ENCODE measurements around the gene BCAT1. TPM values are rescaled to one million over a fixed set of nuclear protein-coding genes. Genes with fewer than 3 reads are reported as not detected.
"Not testable (repeated sequence)": the region's sequence is repeated elsewhere in the genome, so short reads cannot be mapped to it uniquely, and the experiment has no call there.

BCAT1 gene
- total RNA-seq, 5 donors from 2014 or later (not counting 1 experiment from before 2014, with no cell fraction given): 1.2 to 4.2 (median 3.2) TPM

- H3K36me3 ChIP-seq (ENCODE audit: control insufficient read depth in 2 of 2, extremely low read depth in 1 of 2, insufficient read depth in 1 of 2, low read length in 1 of 2): no peaks in the 10 kb centered on the region
- no peak for DNase-seq
- Mint-ChIP-seq H3K27ac (no peak overlapping the region), H3K9me3 (peaks cover 4 to 10% (median 9%) of the 10 kb centered on the region in 3 donors), H3K4me3 (no peak overlapping the region), H3K27me3 (no peaks in the 10 kb centered on the region), H3K4me1 (no peaks in the 10 kb centered on the region), H3K36me3 (no peaks in the 10 kb centered on the region)
- H3K4me3 ChIP-seq (ENCODE audit: control insufficient read depth in 1 of 2, extremely low read depth in 1 of 2, low read length in 1 of 2): no peak overlapping the region
- no peaks in the 10 kb centered on the region for H3K4me1 ChIP-seq (ENCODE audit: control insufficient read depth in 1 of 2, extremely low read depth in 1 of 2, insufficient read depth in 2 of 2, low read length in 2 of 2)
- ChIA-PET POLR2A (no interaction called here), CTCF (interaction anchor here (0.5 to 0.6 kb wide), 2 partner anchors 10 to 1074 kb away, joined by 3 to 5 read pairs; no protein-coding TSS in a partner anchor)
- ATAC-seq (replicated peaks in 1 of 4): no peak
- no peak overlapping the region for H3K27ac ChIP-seq (ENCODE audit: low read length)
- H3K9me3 ChIP-seq: no peaks in the 10 kb centered on the region
- 92% methylated on average over 14 of the region's 15 CpGs for WGBS (ENCODE audit: insufficient coverage)
- peaks cover 0 to 5% of the 10 kb centered on the region in 2 experiments for H3K27me3 ChIP-seq (replicated peaks in 1 of 2; ENCODE audit: control insufficient read depth in 2 of 2, extremely low read depth in 1 of 2, insufficient read depth in 2 of 2, low read length in 1 of 2)
These were observed 18.2 kb upstream of the BCAT1 start for GRCh38 chr12:24966951-24967564.

GRCh38 chr12:24964342-24964741 lies 15.4 kb upstream of the BCAT1 start:
- Mint-ChIP-seq H3K9me3 (peaks cover 4 to 10% (median 9%) of the 10 kb centered on the region in 3 donors), H3K4me1 (no peaks in the 10 kb centered on the region), H3K27me3 (no peaks in the 10 kb centered on the region), H3K36me3 (no peaks in the 10 kb centered on the region), H3K27ac (no peak overlapping the region), H3K4me3 (no peak overlapping the region)
- no peak for ATAC-seq (replicated peaks in 1 of 4)
- Histone ChIP-seq H3K27ac (ENCODE audit: low read length) (no peak overlapping the region), H3K9me3 (no peaks in the 10 kb centered on the region), H3K4me1 (ENCODE audit: control insufficient read depth in 1 of 2, extremely low read depth in 1 of 2, insufficient read depth in 2 of 2, low read length in 2 of 2) (no peaks in the 10 kb centered on the region), H3K36me3 (ENCODE audit: control insufficient read depth in 2 of 2, extremely low read depth in 1 of 2, insufficient read depth in 1 of 2, low read length in 1 of 2) (no peaks in the 10 kb centered on the region), H3K27me3 (replicated peaks in 1 of 2; ENCODE audit: control insufficient read depth in 2 of 2, extremely low read depth in 1 of 2, insufficient read depth in 2 of 2, low read length in 1 of 2) (peaks cover 0 to 5% of the 10 kb centered on the region in 2 experiments), H3K4me3 (ENCODE audit: control insufficient read depth in 1 of 2, extremely low read depth in 1 of 2, low read length in 1 of 2) (no peak overlapping the region)
- no CpG with 5 or more reads among the region's 1 CpG for WGBS (ENCODE audit: insufficient coverage)
- ChIA-PET POLR2A (no interaction called here), CTCF (interaction anchor here (0.8 to 1.2 kb wide), 2 partner anchors 167 to 187 kb away, joined by 3 read pairs; no protein-coding TSS in a partner anchor)
- DNase-seq: no peak

- Mint-ChIP-seq H3K4me1 (no peaks in the 10 kb centered on the region), H3K9me3 (peaks cover 7 to 10% (median 9%) of the 10 kb centered on the region in 3 donors), H3K4me3 (no peak overlapping the region), H3K36me3 (no peaks in the 10 kb centered on the region), H3K27ac (no peak overlapping the region), H3K27me3 (no peaks in the 10 kb centered on the region)
- Histone ChIP-seq H3K27me3 (replicated peaks in 1 of 2; ENCODE audit: control insufficient read depth in 2 of 2, extremely low read depth in 1 of 2, insufficient read depth in 2 of 2, low read length in 1 of 2) (peaks cover 0 to 5% of the 10 kb centered on the region in 2 experiments), H3K9me3 (no peaks in the 10 kb centered on the region), H3K27ac (ENCODE audit: low read length) (no peak overlapping the region), H3K4me1 (ENCODE audit: control insufficient read depth in 1 of 2, extremely low read depth in 1 of 2, insufficient read depth in 2 of 2, low read length in 2 of 2) (no peaks in the 10 kb centered on the region), H3K36me3 (ENCODE audit: control insufficient read depth in 2 of 2, extremely low read depth in 1 of 2, insufficient read depth in 1 of 2, low read length in 1 of 2) (no peaks in the 10 kb centered on the region), H3K4me3 (ENCODE audit: control insufficient read depth in 1 of 2, extremely low read depth in 1 of 2, low read length in 1 of 2) (no peak overlapping the region)
- ChIA-PET POLR2A (no interaction called here), CTCF (no interaction called here)
- no CpG with 5 or more reads among the region's 2 CpGs for WGBS (ENCODE audit: insufficient coverage)
- DNase-seq (peak in 3 of 35 experiments; percentile 1 to 19 (median 3)), ATAC-seq (replicated peaks in 1 of 4) (no peak)
These were observed 11.4 kb upstream of the BCAT1 start for GRCh38 chr12:24960222-24960855.

GRCh38 chr12:24956351-24956750 lies 7.5 kb upstream of the BCAT1 start:
- POLR2A ChIA-PET; H3K27ac Mint-ChIP-seq; H3K27me3 ChIP-seq (replicated peaks in 1 of 2; ENCODE audit: control insufficient read depth in 2 of 2, extremely low read depth in 1 of 2, insufficient read depth in 2 of 2, low read length in 1 of 2); H3K9me3 Mint-ChIP-seq; H3K4me1 ChIP-seq (ENCODE audit: control insufficient read depth in 1 of 2, extremely low read depth in 1 of 2, insufficient read depth in 2 of 2, low read length in 2 of 2); H3K4me3 ChIP-seq (ENCODE audit: control insufficient read depth in 1 of 2, extremely low read depth in 1 of 2, low read length in 1 of 2); H3K27me3 Mint-ChIP-seq; DNase-seq; CTCF ChIA-PET; ATAC-seq (replicated peaks in 1 of 4); H3K4me1 Mint-ChIP-seq; H3K36me3 ChIP-seq (ENCODE audit: control insufficient read depth in 2 of 2, extremely low read depth in 1 of 2, insufficient read depth in 1 of 2, low read length in 1 of 2); H3K9me3 ChIP-seq; H3K27ac ChIP-seq (ENCODE audit: low read length); H3K36me3 Mint-ChIP-seq; H3K4me3 Mint-ChIP-seq: not testable (repeated sequence)
- WGBS (ENCODE audit: insufficient coverage): 94% methylated on average over 3 of the region's 6 CpGs

- Mint-ChIP-seq H3K4me3 (no peak overlapping the region), H3K9me3 (peaks cover 0 to 3% (median 0%) of the 10 kb centered on the region in 3 donors), H3K27ac (no peak overlapping the region), H3K4me1 (peaks cover 0 to 3% (median 0%) of the 10 kb centered on the region in 3 donors), H3K36me3 (no peaks in the 10 kb centered on the region), H3K27me3 (peaks cover 0 to 7% of the 10 kb centered on the region in 2 donors)
- no peaks in the 10 kb centered on the region for H3K4me1 ChIP-seq (ENCODE audit: control insufficient read depth in 1 of 2, extremely low read depth in 1 of 2, insufficient read depth in 2 of 2, low read length in 2 of 2)
- CTCF ChIA-PET: no interaction called here
- peaks cover 0 to 8% of the 10 kb centered on the region in 2 experiments for H3K27me3 ChIP-seq (replicated peaks in 1 of 2; ENCODE audit: control insufficient read depth in 2 of 2, extremely low read depth in 1 of 2, insufficient read depth in 2 of 2, low read length in 1 of 2)
- no peak overlapping the region for H3K4me3 ChIP-seq (ENCODE audit: control insufficient read depth in 1 of 2, extremely low read depth in 1 of 2, low read length in 1 of 2)
- ATAC-seq (replicated peaks in 1 of 4) (no peak), DNase-seq (no peak)
- 83% methylated on average over 1 of the region's 18 CpGs for WGBS (ENCODE audit: insufficient coverage)
- POLR2A ChIA-PET: no interaction called here
- H3K27ac ChIP-seq (ENCODE audit: low read length): no peak overlapping the region
- no peaks in the 10 kb centered on the region for H3K36me3 ChIP-seq (ENCODE audit: control insufficient read depth in 2 of 2, extremely low read depth in 1 of 2, insufficient read depth in 1 of 2, low read length in 1 of 2)
- no peaks in the 10 kb centered on the region for H3K9me3 ChIP-seq
These were observed 7.0 kb upstream of the BCAT1 start for GRCh38 chr12:24955853-24956252.

GRCh38 chr12:24955389-24955788 lies 6.5 kb upstream of the BCAT1 start:
- H3K4me3 ChIP-seq (ENCODE audit: control insufficient read depth in 1 of 2, extremely low read depth in 1 of 2, low read length in 1 of 2): no peak overlapping the region
- H3K4me1 ChIP-seq (ENCODE audit: control insufficient read depth in 1 of 2, extremely low read depth in 1 of 2, insufficient read depth in 2 of 2, low read length in 2 of 2): no peaks in the 10 kb centered on the region
- H3K27me3 Mint-ChIP-seq: peaks cover 0 to 7% of the 10 kb centered on the region in 2 donors
- H3K4me3 Mint-ChIP-seq: no peak overlapping the region
- ATAC-seq (replicated peaks in 1 of 4) (no peak), DNase-seq (no peak)
- H3K9me3 ChIP-seq: no peaks in the 10 kb centered on the region
- H3K4me1 Mint-ChIP-seq: peaks cover 0 to 3% (median 0%) of the 10 kb centered on the region in 3 donors
- peaks cover 0 to 3% (median 0%) of the 10 kb centered on the region in 3 donors for H3K9me3 Mint-ChIP-seq
- H3K36me3 ChIP-seq (ENCODE audit: control insufficient read depth in 2 of 2, extremely low read depth in 1 of 2, insufficient read depth in 1 of 2, low read length in 1 of 2): no peaks in the 10 kb centered on the region
- no CpG with 5 or more reads among the region's 3 CpGs for WGBS (ENCODE audit: insufficient coverage)
- H3K36me3 Mint-ChIP-seq: no peaks in the 10 kb centered on the region
- H3K27me3 ChIP-seq (replicated peaks in 1 of 2; ENCODE audit: control insufficient read depth in 2 of 2, extremely low read depth in 1 of 2, insufficient read depth in 2 of 2, low read length in 1 of 2): peaks cover 0 to 8% of the 10 kb centered on the region in 2 experiments
- POLR2A ChIA-PET: no interaction called here
- no peak overlapping the region for H3K27ac Mint-ChIP-seq
- H3K27ac ChIP-seq (ENCODE audit: low read length): no peak overlapping the region
- CTCF ChIA-PET: no interaction called here
